HG02970 (cell line): Measurements from ENCODE around the gene RHBDF1.
"Not testable (repeated sequence)": the region's sequence is repeated elsewhere in the genome, so short reads cannot be mapped to it uniquely, and the experiment has no call there.

Source experiments
- ATAC-seq: cut with Tn5 transposase; IDR thresholded peaks from one replicate; pipeline ENCODE4 v1.9.1; 2021; ENCODE audit warnings: mild to moderate bottlenecking, moderate library complexity, moderate number of reproducible peaks; ENCODE audit not compliant: unreplicated experiment, low FRiP score

Gene RHBDF1

GRCh38 chr16:41439-42068, 30.9 kb downstream of the RHBDF1 start:
- no peak for ATAC-seq

- peak; percentile 52 for ATAC-seq
Observed at GRCh38 chr16:38941-39892, 33.2 kb downstream of the RHBDF1 start.

DNA sequence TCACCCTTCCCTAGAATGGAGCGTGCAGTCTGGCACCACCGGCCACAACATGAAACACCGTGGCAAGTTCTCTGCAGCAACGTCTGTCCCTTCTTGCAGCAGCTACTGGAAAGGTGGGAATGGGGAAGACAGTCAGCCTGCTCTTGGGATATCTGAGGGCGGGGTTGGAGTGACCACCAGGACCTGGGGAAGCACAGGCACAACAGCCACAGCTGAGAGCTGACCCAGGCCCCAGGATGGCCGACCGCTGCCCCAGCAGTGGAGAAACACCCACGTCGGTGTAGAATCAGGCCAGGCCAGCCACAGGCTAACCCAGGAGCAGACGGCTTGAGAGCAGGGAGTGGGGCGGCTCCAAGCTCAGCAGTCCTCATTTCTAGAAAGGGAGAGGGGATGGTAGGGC, 34.2 kb downstream of the RHBDF1 start:
- not testable (repeated sequence) for ATAC-seq

- no peak for ATAC-seq
Observed at GRCh38 chr16:37511-37910, 34.9 kb downstream of the RHBDF1 start.

DNA sequence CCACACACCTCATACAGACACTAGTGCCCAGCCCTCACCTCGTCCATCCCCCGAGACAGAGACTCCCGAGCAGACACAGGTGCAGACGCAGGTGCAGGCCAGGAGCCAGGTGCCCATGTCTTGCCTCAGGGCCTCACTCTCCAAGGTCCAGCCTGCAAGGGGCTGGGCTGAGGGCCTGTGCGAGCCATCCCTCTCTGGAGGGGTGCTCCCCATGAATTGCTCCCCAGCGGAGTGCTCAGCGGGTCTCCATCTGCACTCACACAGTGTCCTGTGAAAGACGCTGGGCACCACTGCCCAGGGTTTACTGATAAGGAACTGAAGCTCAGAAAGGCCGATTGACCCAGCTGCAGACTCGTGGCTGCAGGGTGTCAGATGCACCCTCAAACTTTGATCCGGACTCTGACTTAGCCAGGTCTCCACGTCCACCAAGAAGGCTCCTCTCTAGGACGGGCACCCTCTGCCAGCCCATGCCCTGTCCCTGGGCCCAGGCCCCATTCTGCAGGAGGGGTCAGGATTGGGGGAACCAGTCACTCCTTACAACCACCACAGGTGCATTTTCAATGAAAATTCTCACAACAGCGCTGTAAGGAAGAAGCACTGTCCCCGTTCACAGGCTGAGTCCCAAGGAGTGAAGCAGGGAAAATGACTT, 36.0 kb downstream of the RHBDF1 start:
- ATAC-seq, result no peak

DNA sequence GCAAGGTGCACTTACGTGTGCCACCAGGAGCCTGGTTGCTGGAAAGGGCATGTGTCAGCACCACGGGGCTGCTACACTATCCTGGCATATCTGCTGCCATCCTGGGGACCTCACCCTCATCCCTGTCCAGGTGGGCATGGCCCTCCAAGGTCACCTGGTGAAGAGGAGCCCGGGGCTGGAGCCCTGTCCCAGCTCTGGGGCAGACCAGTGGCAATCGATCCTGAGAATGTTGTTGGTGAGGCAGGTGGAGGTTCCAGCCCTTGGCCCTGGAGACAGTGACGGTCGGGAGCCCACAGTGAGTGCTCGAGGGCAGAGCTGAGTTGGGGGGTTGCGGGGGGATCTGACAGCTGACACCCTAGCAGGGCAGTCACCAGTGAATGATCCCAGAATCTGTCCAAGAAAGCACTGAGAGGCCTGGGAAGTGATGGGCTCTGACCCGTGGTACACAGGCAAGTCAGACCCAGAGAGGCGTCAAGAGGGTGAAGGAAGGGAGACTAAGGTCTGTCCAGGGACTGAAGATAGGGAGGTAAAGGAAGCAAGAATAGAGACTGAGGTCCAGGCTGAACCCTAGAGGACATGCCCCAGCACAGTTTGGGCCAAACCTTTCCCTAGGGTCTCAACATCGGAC, 36.6 kb downstream of the RHBDF1 start:
- no peak for ATAC-seq

DNA sequence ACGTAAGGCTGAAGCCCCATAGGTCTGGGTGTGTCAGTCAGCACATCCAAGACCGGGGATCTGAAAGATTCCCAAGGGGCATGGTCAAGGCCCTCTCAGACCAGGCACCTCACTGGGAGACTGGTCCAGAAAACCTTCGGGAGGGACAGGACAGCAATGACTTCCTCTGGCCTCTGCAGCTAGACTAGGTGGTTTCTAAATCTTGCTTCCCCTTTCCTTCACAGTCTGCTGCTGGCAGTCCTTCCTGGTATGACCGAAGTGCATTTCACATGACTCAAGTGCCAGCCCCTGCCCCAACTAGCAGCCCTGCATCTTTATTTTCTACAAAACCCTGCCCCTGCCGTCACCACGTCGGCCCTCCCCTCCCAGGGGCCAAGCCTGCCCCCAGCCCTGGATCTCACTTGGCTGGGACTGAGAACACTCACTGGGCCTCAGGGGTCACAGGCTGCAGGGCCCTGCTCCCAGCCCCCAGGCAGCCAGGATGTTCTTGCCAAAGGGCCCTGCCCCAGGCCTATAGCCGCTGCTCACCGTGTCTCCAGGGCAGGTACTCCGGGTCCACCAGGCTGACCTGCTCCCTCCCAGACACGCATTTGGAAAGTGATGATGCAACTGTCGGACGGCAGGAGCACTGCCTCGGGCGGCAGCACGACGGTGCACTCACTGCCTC, 37.3 kb downstream of the RHBDF1 start:
- ATAC-seq, result no peak

DNA sequence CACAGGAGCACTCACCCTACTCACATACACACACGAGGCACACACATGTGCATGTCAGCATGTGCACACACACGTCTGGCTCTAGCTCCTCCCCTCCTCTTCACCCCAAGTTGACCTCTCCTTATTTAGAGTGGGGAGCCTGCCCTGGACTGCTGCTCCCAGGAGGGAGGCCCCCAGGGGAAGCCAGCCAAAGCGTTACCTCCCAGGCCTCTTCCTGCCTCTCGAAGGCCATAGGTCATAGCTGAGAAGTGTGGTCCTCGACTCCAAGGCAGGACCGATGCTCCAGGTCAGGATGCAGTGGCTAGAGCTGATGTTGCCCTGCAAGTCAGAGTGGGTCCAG, 37.8 kb downstream of the RHBDF1 start:
- no peak for ATAC-seq

DNA sequence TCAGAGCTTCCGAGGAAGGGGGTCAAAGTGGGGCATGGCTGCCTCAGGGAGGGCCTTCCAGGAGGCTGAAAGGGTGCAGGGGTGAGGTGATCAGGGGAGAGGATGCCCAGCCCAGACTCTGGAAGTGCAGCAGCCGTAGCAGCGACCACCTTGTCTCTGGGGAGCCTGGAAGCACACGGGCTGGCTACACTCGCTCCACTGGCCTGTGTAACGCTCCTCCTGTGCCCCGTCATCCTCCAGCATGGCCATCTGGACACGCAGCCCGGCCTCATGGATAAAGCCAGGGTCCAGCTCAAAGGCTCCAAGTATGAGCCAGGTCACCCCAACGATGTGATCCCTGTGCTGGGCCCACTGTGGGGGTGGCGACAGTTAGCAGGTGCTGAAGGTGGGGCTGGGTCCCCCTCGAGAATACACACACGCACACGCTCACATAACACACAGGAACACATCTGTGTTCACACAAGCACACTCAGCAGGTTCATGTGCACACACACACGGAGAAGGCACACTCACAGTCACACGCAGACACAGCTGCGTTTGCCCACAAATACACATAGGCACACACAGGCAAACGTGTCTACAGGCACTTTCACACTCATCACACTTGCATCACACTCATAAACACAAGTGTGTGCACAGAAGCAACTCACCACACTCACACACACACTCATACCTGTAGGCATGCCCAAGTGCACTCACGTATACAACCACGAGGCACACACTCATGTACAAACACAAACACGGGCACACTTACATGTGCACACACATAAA, 38.4 kb downstream of the RHBDF1 start:
- no peak for ATAC-seq

GRCh38 chr16:33154-33876, 39.1 kb downstream of the RHBDF1 start:
- not testable (repeated sequence) for ATAC-seq

GRCh38 chr16:30627-31026, 41.8 kb downstream of the RHBDF1 start:
- not testable (repeated sequence) for ATAC-seq

DNA sequence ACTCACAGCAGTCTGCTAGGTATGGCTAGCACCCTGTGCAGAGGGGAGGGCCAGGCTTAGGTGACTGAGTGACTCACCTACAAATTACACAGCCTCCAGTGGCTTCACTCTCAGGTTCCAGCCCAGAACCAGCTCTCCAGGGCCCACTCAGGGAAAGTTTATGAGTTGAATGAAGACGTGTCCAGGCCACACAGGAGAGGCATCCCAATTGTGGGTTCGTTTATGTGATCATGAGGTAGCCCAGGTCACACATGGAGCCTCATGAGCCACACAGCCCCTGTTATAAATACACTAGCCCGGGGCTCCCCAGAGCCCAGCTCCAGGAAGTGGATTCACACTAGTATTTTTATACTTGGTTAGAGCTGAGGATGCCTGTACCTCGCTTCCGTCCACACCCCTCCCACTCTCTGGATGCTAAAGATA, 46.5 kb downstream of the RHBDF1 start:
- not testable (repeated sequence) for ATAC-seq

- ATAC-seq, result not testable (repeated sequence)
Observed at GRCh38 chr16:24151-24550, 48.3 kb downstream of the RHBDF1 start.

GRCh38 chr16:20886-21285, 51.5 kb downstream of the RHBDF1 start:
- ATAC-seq, result not testable (repeated sequence)

- not testable (repeated sequence) for ATAC-seq
Observed at GRCh38 chr16:17062-17765, 55.2 kb downstream of the RHBDF1 start.

- ATAC-seq, result not testable (repeated sequence)
Observed at GRCh38 chr16:10772-11171, 61.7 kb downstream of the RHBDF1 start.

GRCh38 chr16:9903-10665, 62.3 kb downstream of the RHBDF1 start:
- ATAC-seq, result no peak
